SH-SY5Y (cell line): ENCODE measurements around the gene PARP9.

Source experiments
- GATA2 ChIP-seq: IDR thresholded peaks from 2 replicates; pipeline ENCODE4 v1.6.1; 2011; ENCODE audit warnings: mild to moderate bottlenecking, low read depth, low read length
- GATA3 ChIP-seq: IDR thresholded peaks from 2 replicates; pipeline ENCODE4 v1.6.1; 2011; ENCODE audit warnings: low read depth, mild to moderate bottlenecking, low read length, moderate library complexity

DNA sequence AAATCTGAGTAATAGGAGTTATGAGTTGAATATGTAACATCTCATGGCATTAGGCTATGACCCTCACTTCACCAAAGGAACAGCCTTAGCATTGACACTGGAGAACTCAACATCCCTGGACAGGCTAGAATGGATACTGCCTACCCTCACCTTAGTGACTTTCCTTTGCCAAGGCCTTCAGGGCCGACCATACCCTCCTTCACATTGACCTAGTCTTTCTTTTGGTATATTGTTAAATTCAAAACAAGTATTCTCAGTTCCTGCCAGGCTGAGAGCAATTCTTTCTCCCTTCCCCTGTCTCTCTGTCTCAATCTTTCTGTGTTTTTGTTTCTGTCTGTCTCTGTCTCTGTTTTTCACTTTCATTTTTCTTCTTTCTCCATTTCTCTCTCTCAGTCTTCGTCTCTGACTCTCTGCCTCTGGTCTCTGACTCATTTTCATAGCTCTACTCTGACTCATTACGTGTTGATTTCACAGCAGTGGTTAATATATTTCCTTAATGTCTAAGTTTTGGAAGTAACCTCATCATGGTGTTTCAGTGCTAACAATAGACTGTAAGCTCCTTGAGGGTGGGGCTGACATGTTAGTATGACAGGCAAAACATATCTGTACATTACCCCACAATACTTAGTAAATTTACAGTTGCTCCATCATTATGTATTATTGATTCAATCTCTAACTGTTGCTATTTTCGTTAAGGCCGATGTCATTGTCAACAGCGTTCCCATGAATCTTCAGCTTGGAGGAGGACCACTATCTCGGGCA, 45.9 kb upstream of the PARP9 start:
- TF ChIP-seq GATA2, result no peak
- no peak for TF ChIP-seq GATA3
